T-helper 1 cell (primary cell): ENCODE data around the gene MAML2.

Experiments
- DNase-seq, 5 donors: peaks; one replicate each; pipeline ENCODE4 v3.0.0-alpha.2; 2012 to 2020

The MAML2 gene

DNA sequence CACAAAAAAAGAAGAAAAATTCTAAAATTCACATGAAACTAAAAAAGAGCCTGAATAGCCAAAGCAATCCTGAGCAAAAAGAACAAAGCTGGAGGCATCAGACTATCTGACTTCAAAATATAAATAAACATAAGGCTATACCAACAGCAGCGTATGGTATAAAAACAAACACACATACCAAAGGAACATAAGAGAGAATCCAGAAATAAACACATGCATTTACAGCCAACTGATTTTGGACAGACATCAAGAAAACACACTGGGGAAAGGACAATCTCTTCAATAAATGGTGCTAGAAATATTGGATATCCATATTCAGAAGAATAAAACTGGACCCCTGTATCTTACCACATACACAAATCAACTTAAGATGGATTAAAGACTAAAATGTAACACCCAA is 416.3 kb downstream of the MAML2 start:
- no peak for DNase-seq
